Tibial artery (tissue), 4 donors: ENCODE measurements around the gene TRPV5.

Experiments used
- DNase-seq, 2 donors: peaks; one replicate each; pipeline ENCODE4 v3.0.0-alpha.2; 2019
- H3K27ac ChIP-seq, 2 donors: fragments of 200-600 bp; sonication (generic) in 1 of 2; 1 replicate in 1 of 2; 2 replicates in 1 of 2; pipeline ENCODE4 v1.5.1; 2018 to 2019; ENCODE audit warnings: mild to moderate bottlenecking in 1 of 2
- H3K27me3 ChIP-seq, 2 donors: fragments of 200-600 bp; sonication (generic) in 1 of 2; one replicate each; pipeline versions ENCODE4 v1.5.1 to v1.6.0; 2016 to 2019
- H3K36me3 ChIP-seq, 3 donors: fragments of 200-600 bp; sonication (generic) in 2 of 3; one replicate each; pipeline ENCODE4 v1.5.1; 2016 to 2019; ENCODE audit warnings: mild to moderate bottlenecking in 2 of 3
- H3K4me1 ChIP-seq, 4 donors: fragments of 200-600 bp; sonication (generic) in 2 of 4; 1 replicate in 3 of 4; 2 replicates in 1 of 4; pipeline ENCODE4 v1.5.1; 2016 to 2019
- H3K4me3 ChIP-seq, 2 donors: fragments of 200-600 bp; sonication (generic) in 1 of 2; 1 replicate in 1 of 2; 2 replicates in 1 of 2; pipeline ENCODE4 v1.5.1; 2018 to 2019; ENCODE audit warnings: mild to moderate bottlenecking in 2 of 2
- H3K9me3 ChIP-seq, 3 donors: fragments of 200-600 bp; sonication (generic) in 1 of 3; one replicate each; pipeline ENCODE4 v1.5.1; 2016 to 2019
- intact Hi-C: fragments of 100-400 bp; cut with DNase I; formaldehyde crosslinking; loops from one replicate; pipeline ENCODE4 v1.15.0; 2023; ENCODE audit warnings: low total_unique reads
- TF ChIP-seq, protein P1 (sequence below), 2 experiments: fragments of 200-600 bp in 1 of 2; fragments of 450-650 bp in 1 of 2; IDR thresholded peaks; one replicate each; pipeline ENCODE4 v1.5.1; 2017 to 2019; ENCODE audit warnings: antibody characterized with exemption in 2 of 2, mild to moderate bottlenecking in 1 of 2, moderate library complexity in 1 of 2

Gene TRPV5

DNA sequence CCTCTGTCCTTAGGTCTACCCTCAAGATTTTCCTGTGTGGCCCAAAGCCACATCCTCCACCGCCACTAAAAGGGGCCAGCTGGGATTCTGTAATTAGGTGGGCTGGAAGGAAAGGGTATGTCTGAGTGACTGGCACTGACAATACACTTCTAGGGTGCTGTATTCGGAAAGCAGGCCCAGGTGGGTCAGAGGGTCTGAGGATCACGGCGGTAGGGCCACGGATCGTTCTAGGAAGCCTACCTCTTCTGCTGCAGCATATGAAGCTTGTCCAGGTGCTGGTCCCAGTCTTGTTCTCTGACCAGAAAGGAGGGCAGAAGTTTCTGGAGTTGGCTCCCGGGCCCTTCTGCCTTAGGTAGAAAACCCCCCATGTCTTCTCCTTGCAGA, 462 bp downstream of the TRPV5 start:
- H3K27me3 ChIP-seq, result peaks cover 0 to 3% of the 10 kb centered on the region in 2 donors
- intact Hi-C loops, result no loop called here
- DNase-seq, result no peak
- H3K9me3 ChIP-seq, result no peaks in the 10 kb centered on the region
- TF ChIP-seq, protein P1, sequence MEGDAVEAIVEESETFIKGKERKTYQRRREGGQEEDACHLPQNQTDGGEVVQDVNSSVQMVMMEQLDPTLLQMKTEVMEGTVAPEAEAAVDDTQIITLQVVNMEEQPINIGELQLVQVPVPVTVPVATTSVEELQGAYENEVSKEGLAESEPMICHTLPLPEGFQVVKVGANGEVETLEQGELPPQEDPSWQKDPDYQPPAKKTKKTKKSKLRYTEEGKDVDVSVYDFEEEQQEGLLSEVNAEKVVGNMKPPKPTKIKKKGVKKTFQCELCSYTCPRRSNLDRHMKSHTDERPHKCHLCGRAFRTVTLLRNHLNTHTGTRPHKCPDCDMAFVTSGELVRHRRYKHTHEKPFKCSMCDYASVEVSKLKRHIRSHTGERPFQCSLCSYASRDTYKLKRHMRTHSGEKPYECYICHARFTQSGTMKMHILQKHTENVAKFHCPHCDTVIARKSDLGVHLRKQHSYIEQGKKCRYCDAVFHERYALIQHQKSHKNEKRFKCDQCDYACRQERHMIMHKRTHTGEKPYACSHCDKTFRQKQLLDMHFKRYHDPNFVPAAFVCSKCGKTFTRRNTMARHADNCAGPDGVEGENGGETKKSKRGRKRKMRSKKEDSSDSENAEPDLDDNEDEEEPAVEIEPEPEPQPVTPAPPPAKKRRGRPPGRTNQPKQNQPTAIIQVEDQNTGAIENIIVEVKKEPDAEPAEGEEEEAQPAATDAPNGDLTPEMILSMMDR (IDR thresholded peaks at IDR 0.05), result no peak
- no peaks in the 10 kb centered on the region for H3K4me1 ChIP-seq
- H3K4me3 ChIP-seq, result no peak overlapping the region
- H3K27ac ChIP-seq, result no peak overlapping the region
- H3K36me3 ChIP-seq, result no peaks in the 10 kb centered on the region

GRCh38 chr7:142932386-142933091, 1.0 kb downstream of the TRPV5 start:
- TF ChIP-seq, protein P1 (IDR thresholded peaks at IDR 0.05), result no peak
- H3K4me3 ChIP-seq, result no peak overlapping the region
- H3K36me3 ChIP-seq, result no peaks in the 10 kb centered on the region
- intact Hi-C loops, result no loop called here
- no peak overlapping the region for H3K27ac ChIP-seq
- H3K9me3 ChIP-seq, result no peaks in the 10 kb centered on the region
- H3K4me1 ChIP-seq, result no peaks in the 10 kb centered on the region
- peaks cover 0 to 3% of the 10 kb centered on the region in 2 donors for H3K27me3 ChIP-seq
- DNase-seq, result no peak

DNA sequence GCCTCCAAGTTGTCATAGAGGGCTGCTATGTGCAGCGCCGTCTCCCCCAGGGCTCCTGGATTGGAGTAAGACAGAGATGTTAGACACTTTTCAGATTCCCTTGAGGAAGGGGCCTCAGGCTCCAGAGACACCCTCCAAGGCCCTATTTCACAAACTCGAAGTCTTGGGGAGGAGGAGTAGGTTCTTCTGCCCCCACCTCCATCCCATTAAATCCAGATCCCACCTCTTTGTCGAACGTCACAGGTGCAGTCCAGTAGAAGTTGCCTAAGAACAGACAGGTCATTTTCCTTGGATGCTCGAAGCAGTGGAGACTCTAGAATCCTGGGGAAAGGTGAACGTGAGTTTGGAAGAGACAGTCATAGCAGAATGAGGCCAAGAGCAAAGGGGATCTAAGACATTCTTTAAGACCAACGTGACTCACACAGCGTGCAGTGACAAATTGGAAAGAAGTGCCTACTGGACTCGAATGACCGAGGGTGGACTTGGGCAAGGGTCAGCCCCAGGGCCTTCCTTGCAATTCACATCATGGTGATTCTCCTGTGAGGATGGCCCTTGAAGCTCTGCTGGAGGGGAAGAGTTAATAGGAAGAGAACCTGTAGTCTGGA, 3.3 kb downstream of the TRPV5 start:
- Histone ChIP-seq H3K9me3 (no peaks in the 10 kb centered on the region), H3K4me1 (no peaks in the 10 kb centered on the region), H3K4me3 (no peak overlapping the region), H3K36me3 (no peaks in the 10 kb centered on the region), H3K27ac (no peak overlapping the region), H3K27me3 (peaks cover 0 to 3% of the 10 kb centered on the region in 2 donors)
- TF ChIP-seq, protein P1 (IDR thresholded peaks at IDR 0.05), result no peak
- intact Hi-C loops, result no loop called here
- no peak for DNase-seq

DNA sequence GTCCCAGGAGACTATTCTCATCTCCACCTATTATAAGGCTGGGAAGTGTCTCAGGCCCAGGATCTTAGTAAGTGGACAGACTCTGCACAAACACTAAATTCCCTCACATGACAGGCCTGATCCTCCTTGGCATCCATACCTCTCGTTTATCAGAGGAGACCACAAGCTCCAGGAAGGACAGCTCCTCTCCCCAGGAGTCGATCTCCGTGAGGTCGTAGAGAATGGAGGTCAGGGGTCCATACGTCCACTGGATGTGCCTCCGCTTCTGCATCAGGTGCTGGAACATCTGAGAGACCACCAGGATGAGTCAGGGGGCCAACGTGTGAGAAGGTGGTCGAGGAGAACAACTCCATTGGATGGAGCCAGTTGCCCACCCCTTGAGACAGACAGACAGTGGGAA, 5.6 kb downstream of the TRPV5 start:
- Histone ChIP-seq H3K4me3 (no peak overlapping the region), H3K9me3 (no peaks in the 10 kb centered on the region), H3K27me3 (no peaks in the 10 kb centered on the region), H3K27ac (no peak overlapping the region), H3K36me3 (no peaks in the 10 kb centered on the region), H3K4me1 (no peaks in the 10 kb centered on the region)
- no peak for DNase-seq
- intact Hi-C loops, result no loop called here
- TF ChIP-seq, protein P1 (IDR thresholded peaks at IDR 0.05), result no peak

DNA sequence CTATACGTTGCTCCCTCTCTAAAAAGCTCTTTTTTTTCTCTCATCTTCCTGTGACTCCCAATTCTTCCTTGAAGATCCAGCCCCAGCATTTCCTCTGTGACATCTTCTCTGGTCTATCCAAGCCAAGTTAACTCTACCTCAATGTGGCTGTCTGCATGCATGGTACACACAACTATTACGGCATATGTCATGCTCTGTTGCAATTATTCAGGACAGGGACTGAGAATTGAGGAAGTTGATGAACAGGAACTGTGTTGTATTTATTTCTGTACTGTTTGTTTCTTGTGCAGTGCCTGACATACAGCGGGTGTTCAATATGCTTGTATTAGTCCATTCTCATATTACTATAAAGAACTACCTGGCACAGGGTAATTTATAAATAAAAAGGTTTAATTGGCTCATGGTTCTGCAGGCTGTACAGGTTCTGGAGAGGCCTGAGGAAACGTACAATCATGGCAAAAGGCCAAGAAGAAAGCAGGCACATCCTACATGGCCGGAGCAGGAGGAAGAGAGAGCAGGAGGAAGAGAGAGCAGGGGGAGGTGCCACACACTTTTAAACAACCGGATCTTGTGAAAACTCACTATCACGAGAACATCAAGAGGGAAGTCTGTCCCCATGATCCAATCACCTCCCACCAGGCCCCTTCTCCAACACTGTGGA, 6.3 kb downstream of the TRPV5 start:
- Histone ChIP-seq H3K36me3 (no peaks in the 10 kb centered on the region), H3K27ac (no peak overlapping the region), H3K4me1 (no peaks in the 10 kb centered on the region), H3K9me3 (no peaks in the 10 kb centered on the region), H3K27me3 (no peaks in the 10 kb centered on the region), H3K4me3 (no peak overlapping the region)
- TF ChIP-seq, protein P1 (IDR thresholded peaks at IDR 0.05), result no peak
- DNase-seq, result no peak
- intact Hi-C loops, result no loop called here
